GM12892 (cell line): ENCODE results near the gene DKK3.

ENCODE experiments used
- POLR2A ChIP-seq: IDR thresholded peaks from 2 replicates; pipeline ENCODE4 v1.6.1; 2011; ENCODE audit warnings: low read depth, low read length, control low read depth
- POLR2AphosphoS5 ChIP-seq: IDR thresholded peaks from 2 replicates; pipeline ENCODE4 v1.6.1; 2011; ENCODE audit warnings: low read depth, low read length, control low read depth
- TAF1 ChIP-seq: IDR thresholded peaks from 2 replicates; pipeline ENCODE4 v1.6.1; 2011; ENCODE audit warnings: low read depth, mild to moderate bottlenecking, control low read depth, low read length, borderline replicate concordance

DNA sequence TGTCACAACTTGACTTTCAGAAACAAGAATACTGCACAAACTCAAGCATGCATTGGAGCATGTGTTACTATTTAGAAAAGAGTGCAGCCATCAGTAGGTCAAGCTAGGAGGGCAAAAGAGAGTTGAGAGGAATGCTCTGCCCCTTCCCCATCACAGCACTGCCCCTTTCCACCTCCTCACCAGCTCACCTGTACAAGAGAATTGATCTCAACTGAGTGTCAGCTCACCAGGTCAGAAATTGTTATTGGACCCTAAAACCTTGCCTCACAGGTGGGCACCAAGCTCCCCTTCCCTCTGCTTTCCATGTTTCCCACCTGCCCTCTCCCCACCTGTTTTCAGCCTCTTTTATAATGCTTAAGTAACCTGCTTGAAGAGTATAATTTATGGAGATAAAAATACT is 48.8 kb downstream of the DKK3 start:
- no peak for TF ChIP-seq TAF1
- TF ChIP-seq POLR2AphosphoS5: no peak
- TF ChIP-seq POLR2A: no peak
